WI38 (cell line): ENCODE results near the gene CHST15.

Source experiments
- H3K4me3 ChIP-seq: 2 replicates; pipeline ENCODE4 v1.5.1; 2011; ENCODE audit warnings: low read depth, mild to moderate bottlenecking, control low read depth, low read length
- CTCF ChIP-seq: IDR thresholded peaks from 2 replicates; pipeline ENCODE4 v1.5.1; 2012; ENCODE audit warnings: low read depth, mild to moderate bottlenecking, control low read depth, low read length

The CHST15 gene

GRCh38 chr10:124028700-124029480 is 64.5 kb downstream of the CHST15 start:
- H3K4me3 ChIP-seq, result no peak overlapping the region
- TF ChIP-seq CTCF, result no peak

GRCh38 chr10:124027651-124028050 is 65.7 kb downstream of the CHST15 start:
- no peak overlapping the region for H3K4me3 ChIP-seq
- TF ChIP-seq CTCF, result no peak

GRCh38 chr10:124027031-124027611 is 66.3 kb downstream of the CHST15 start:
- no peak for TF ChIP-seq CTCF
- H3K4me3 ChIP-seq, result no peak overlapping the region

- no peak for TF ChIP-seq CTCF
- H3K4me3 ChIP-seq, result no peak overlapping the region
Measured at GRCh38 chr10:124026589-124026939, 66.8 kb downstream of the CHST15 start.

- no peak for TF ChIP-seq CTCF
- H3K4me3 ChIP-seq, result no peak overlapping the region
Measured at GRCh38 chr10:124025660-124026588, 67.5 kb downstream of the CHST15 start.

GRCh38 chr10:124025152-124025551 is 68.2 kb downstream of the CHST15 start:
- H3K4me3 ChIP-seq, result no peak overlapping the region
- no peak for TF ChIP-seq CTCF
